Right lobe of liver (tissue), 6 donors: Measurements from ENCODE around the gene LDLR. TPM values are rescaled to one million over a fixed set of nuclear protein-coding genes. Genes with fewer than 3 reads are reported as not detected.
A peak's percentile ranks its signal among the peaks of the same experiment; 100 is the strongest.
"Not testable (repeated sequence)": the region's sequence is repeated elsewhere in the genome, so short reads cannot be mapped to it uniquely, and the experiment has no call there.

ENCODE experiments used
- ATAC-seq, 4 donors: fragments of 200-7000 bp; cut with Tn5 transposase; one replicate each; pipeline ENCODE4 v1.9.1; 2020; ENCODE audit warnings: mild to moderate bottlenecking in 4 of 4, moderate library complexity in 4 of 4
- DNase-seq, 3 donors: peaks; one replicate each; pipeline ENCODE4 v3.0.0-alpha.2; 2020
- H3K27ac ChIP-seq, 3 donors: fragments of 200-600 bp; one replicate each; pipeline ENCODE4 v1.8.0; 2022
- H3K27me3 ChIP-seq, 2 donors: fragments of 200-600 bp; one replicate each; pipeline ENCODE4 v1.8.0; 2022
- H3K36me3 ChIP-seq, 4 donors: fragments of 200-600 bp; sonication (generic) in 1 of 4; one replicate each; pipeline versions ENCODE4 v1.5.1 to v1.8.0; 2017 to 2022; ENCODE audit warnings: control low read depth in 1 of 4
- H3K4me1 ChIP-seq, 4 donors: fragments of 200-600 bp; sonication (generic) in 1 of 4; one replicate each; pipeline versions ENCODE4 v1.5.1 to v1.8.0; 2017 to 2022; ENCODE audit warnings: control low read depth in 1 of 4
- H3K4me3 ChIP-seq, 3 donors: fragments of 200-600 bp; one replicate each; pipeline ENCODE4 v1.8.0; 2022
- H3K9me3 ChIP-seq, 4 donors: fragments of 200-600 bp; sonication (generic) in 1 of 4; one replicate each; pipeline versions ENCODE4 v1.5.1 to v1.8.0; 2017 to 2022; ENCODE audit warnings: control low read depth in 1 of 4
- POLR2A ChIP-seq: fragments of 450-650 bp; IDR thresholded peaks from one replicate; pipeline ENCODE4 v1.6.1; 2017; ENCODE audit warnings: antibody characterized with exemption, mild to moderate bottlenecking
- WGBS: methylation state at CpG from one replicate; pipeline ENCODE4 v1.1.6; 2018; ENCODE audit warnings: low coverage, low lambda C conversion rate; ENCODE audit not compliant: insufficient coverage; ENCODE audit errors: missing lambda C conversion rate; 5-methylcytosine and 5-hydroxymethylcytosine counted together
- intact Hi-C, 2 donors: fragments of 100-400 bp; cut with DNase I; formaldehyde crosslinking; loops; one replicate each; pipeline versions ENCODE4 v1.11.2 to v1.14.1; 2022
- total RNA-seq, 6 experiments: library from RNA; depleted of rRNA in 2 of 6; stranded (reverse); fragments of >200 nt in 2 of 6; fragmentation: NEBNext Ultra II Directional in 3 of 6; extraction: Animal tissue kit (Norgen Biotek cat#: 25700) in 3 of 6; gene quantifications; one replicate each; pipeline versions ENCODE4 v1.1.0 to v1.2.4, GENCODE V29; 2016 to 2023
- TF ChIP-seq, protein P1 (sequence below), 4 donors: fragments of 200-600 bp in 3 of 4; fragments of 450-650 bp in 1 of 4; IDR thresholded peaks; one replicate each; pipeline versions ENCODE4 v1.5.1 to v1.8.0; 2016 to 2022; ENCODE audit warnings: antibody characterized with exemption in 4 of 4, mild to moderate bottlenecking in 2 of 4
- donor health status: DM: no; HTN: yes; CAD: no.
- donor health status: DM: no; HTN: no; CAD: no.
- donor health status: DM: no; HTN: no; CAD: no.
- donor health status: DM: no; HTN: yes; CAD: no.
- donor health status: DM: no; HTN: yes; CAD: no.

The LDLR gene
- total RNA-seq, 6 experiments from 2014 or later: 8.6 to 117 (median 26.8) TPM

DNA sequence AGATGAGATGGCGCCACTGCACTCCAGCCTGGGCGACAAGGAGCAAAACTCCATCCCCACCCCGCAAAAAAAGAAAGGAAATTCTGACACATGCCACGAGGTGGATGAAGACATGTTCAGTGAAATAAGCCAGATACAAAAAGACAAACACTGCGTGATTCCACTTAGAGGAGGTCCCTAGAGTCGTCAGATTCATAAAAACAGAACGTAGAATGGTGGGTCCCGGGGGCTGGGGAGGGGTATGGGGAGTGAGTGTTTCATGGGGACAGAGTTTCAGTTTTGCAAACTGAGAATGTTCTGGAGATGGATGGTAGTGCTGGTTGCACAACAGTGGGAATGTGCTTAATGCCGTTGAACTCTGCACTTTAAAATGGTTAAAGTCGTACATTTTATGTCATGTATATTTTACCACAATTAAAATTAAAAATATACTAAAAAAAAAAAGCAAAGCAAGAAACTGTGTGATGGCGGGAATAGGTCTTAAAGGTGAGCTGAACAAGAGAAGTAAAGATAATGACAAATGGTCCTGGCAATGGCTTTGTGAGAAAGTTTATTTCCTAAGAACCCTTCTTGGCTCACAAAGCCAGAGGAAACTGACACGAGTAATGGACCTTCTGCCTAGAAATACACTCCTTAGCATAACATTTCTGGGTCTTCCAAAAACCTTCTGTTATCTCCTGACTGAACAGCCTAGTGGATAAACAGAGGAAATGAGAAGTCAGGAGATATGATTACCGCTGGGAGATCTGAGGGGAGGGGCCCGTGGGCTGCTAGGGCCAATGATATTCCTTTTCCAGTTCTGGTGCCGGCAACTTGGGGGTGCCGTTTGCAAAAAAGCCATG lies 70.6 kb downstream of the LDLR start:
- intact Hi-C loops: no loop called here
- no peaks in the 10 kb centered on the region for H3K9me3 ChIP-seq
- H3K27ac ChIP-seq: peak overlapping the region; percentile 63 to 94 (median 91)
- TF ChIP-seq POLR2A: no peak
- TF ChIP-seq, protein P1, sequence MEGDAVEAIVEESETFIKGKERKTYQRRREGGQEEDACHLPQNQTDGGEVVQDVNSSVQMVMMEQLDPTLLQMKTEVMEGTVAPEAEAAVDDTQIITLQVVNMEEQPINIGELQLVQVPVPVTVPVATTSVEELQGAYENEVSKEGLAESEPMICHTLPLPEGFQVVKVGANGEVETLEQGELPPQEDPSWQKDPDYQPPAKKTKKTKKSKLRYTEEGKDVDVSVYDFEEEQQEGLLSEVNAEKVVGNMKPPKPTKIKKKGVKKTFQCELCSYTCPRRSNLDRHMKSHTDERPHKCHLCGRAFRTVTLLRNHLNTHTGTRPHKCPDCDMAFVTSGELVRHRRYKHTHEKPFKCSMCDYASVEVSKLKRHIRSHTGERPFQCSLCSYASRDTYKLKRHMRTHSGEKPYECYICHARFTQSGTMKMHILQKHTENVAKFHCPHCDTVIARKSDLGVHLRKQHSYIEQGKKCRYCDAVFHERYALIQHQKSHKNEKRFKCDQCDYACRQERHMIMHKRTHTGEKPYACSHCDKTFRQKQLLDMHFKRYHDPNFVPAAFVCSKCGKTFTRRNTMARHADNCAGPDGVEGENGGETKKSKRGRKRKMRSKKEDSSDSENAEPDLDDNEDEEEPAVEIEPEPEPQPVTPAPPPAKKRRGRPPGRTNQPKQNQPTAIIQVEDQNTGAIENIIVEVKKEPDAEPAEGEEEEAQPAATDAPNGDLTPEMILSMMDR (IDR thresholded peaks at IDR 0.05): peak in 1 of 4 donors; percentile 6
- DNase-seq (peak in 1 of 3 donors; percentile 64), ATAC-seq (peak; percentile 36 to 54 (median 46))
- H3K36me3 ChIP-seq: no peaks in the 10 kb centered on the region
- 17% methylated on average over 16 of the region's 16 CpGs for WGBS
- no peaks in the 10 kb centered on the region for H3K27me3 ChIP-seq
- peaks cover 0 to 52% (median 19%) of the 10 kb centered on the region in 4 donors for H3K4me1 ChIP-seq
- H3K4me3 ChIP-seq: no peak overlapping the region

GRCh38 chr19:11160440-11160768 lies 71.1 kb downstream of the LDLR start:
- DNase-seq, H3K36me3 ChIP-seq, intact Hi-C loops, H3K9me3 ChIP-seq, H3K4me3 ChIP-seq, H3K27me3 ChIP-seq, ATAC-seq: not testable (repeated sequence)
- H3K4me1 ChIP-seq: peaks cover 0 to 46% (median 19%) of the 10 kb centered on the region in 4 donors
- WGBS: 100% methylated on average over 2 of the region's 2 CpGs
- H3K27ac ChIP-seq: peak overlapping the region; percentile 63 to 94 (median 91)

- DNase-seq: no peak
- 77% methylated on average over 9 of the region's 11 CpGs for WGBS
- intact Hi-C loops: no loop called here
- H3K4me3 ChIP-seq: peak overlapping the region in 1 of 3 donors; percentile 36
- peak overlapping the region in 1 of 3 donors; percentile 76 for H3K27ac ChIP-seq
- peaks cover 0 to 18% (median 7%) of the 10 kb centered on the region in 4 donors for H3K4me1 ChIP-seq
- H3K36me3 ChIP-seq: peaks cover 0 to 17% (median 4%) of the 10 kb centered on the region in 4 donors
- no peak for ATAC-seq
- no peaks in the 10 kb centered on the region for H3K27me3 ChIP-seq
- no peaks in the 10 kb centered on the region for H3K9me3 ChIP-seq
- TF ChIP-seq POLR2A: no peak
- TF ChIP-seq, protein P1 (IDR thresholded peaks at IDR 0.05): no peak
Measured at GRCh38 chr19:11164296-11164695, 75.0 kb downstream of the LDLR start.

GRCh38 chr19:11164879-11165406 lies 75.7 kb downstream of the LDLR start:
- TF ChIP-seq, protein P1 (IDR thresholded peaks at IDR 0.05): no peak
- no peak for TF ChIP-seq POLR2A
- Histone ChIP-seq H3K27me3 (no peaks in the 10 kb centered on the region), H3K4me1 (peaks cover 0 to 11% (median 5%) of the 10 kb centered on the region in 4 donors), H3K27ac (peak overlapping the region; percentile 26 to 76 (median 48)), H3K4me3 (peak overlapping the region in 1 of 3 donors; percentile 36), H3K9me3 (no peaks in the 10 kb centered on the region), H3K36me3 (peaks cover 0 to 22% (median 10%) of the 10 kb centered on the region in 4 donors)
- WGBS: 62% methylated on average over 16 of the region's 17 CpGs
- intact Hi-C loops: no loop called here
- peak; percentile 38 to 74 (median 53) for ATAC-seq
- DNase-seq: peak in 2 of 3 donors; percentile 66 to 71
